Vagina (tissue), 2 donors: ENCODE data around the gene PYM1. TPM values are rescaled to one million over a fixed set of nuclear protein-coding genes. Genes with fewer than 3 reads are reported as not detected.

Experiments
- DNase-seq, 2 donors: peaks; one replicate each; pipeline ENCODE4 v3.0.0-alpha.2; 2017; ENCODE audit errors: extremely low spot score in 2 of 2
- H3K27ac ChIP-seq: fragments of 200-600 bp; sonication (generic); one replicate; pipeline ENCODE4 v1.5.1; 2019
- H3K27me3 ChIP-seq: fragments of 200-600 bp; sonication (generic); one replicate; pipeline ENCODE4 v1.5.1; 2019
- H3K36me3 ChIP-seq, 2 donors: fragments of 200-600 bp; sonication (generic); one replicate each; pipeline ENCODE4 v1.5.1; 2017 to 2019
- H3K4me1 ChIP-seq: fragments of 200-600 bp; sonication (generic); one replicate; pipeline ENCODE4 v1.5.1; 2019
- H3K4me3 ChIP-seq, 2 donors: fragments of 200-600 bp; sonication (generic); 1 replicate in 1 of 2; 2 replicates in 1 of 2; pipeline ENCODE4 v1.5.1; 2016 to 2019
- H3K9me3 ChIP-seq: fragments of 200-600 bp; sonication (generic); one replicate; pipeline ENCODE4 v1.5.1; 2019
- POLR2A ChIP-seq, 2 donors: fragments of 450-650 bp; IDR thresholded peaks; one replicate each; pipeline ENCODE4 v1.6.1; 2017; ENCODE audit warnings: antibody characterized with exemption in 2 of 2, mild to moderate bottlenecking in 2 of 2, moderate library complexity in 2 of 2
- POLR2AphosphoS5 ChIP-seq, 2 donors: sonication (generic); formaldehyde crosslinking; IDR thresholded peaks; one replicate each; pipeline ENCODE4 v1.9.0; 2017; ENCODE audit warnings: antibody characterized with exemption in 2 of 2, mild to moderate bottlenecking in 2 of 2, low read depth in 1 of 2; ENCODE audit not compliant: insufficient read depth in 1 of 2
- intact Hi-C: fragments of 100-400 bp; cut with DNase I; formaldehyde crosslinking; loops from one replicate; pipeline ENCODE4 v1.15.1; 2023
- total RNA-seq: library from RNA; depleted of rRNA; stranded (reverse); fragments of >200 nt; gene quantifications from one replicate; pipeline ENCODE4 v1.2.3, GENCODE V29; 2016
- TF ChIP-seq, protein P1 (sequence below), 3 experiments: fragments of 450-650 bp in 2 of 3; fragments of 200-600 bp in 1 of 3; sonication (generic) in 1 of 3; IDR thresholded peaks; one replicate each; pipeline ENCODE4 v1.5.1; 2017 to 2019; ENCODE audit warnings: antibody characterized with exemption in 3 of 3, mild to moderate bottlenecking in 2 of 3, moderate library complexity in 2 of 3

PYM1 gene
- total RNA-seq, 1 donor from 2014 or later: 25.8 TPM

DNA sequence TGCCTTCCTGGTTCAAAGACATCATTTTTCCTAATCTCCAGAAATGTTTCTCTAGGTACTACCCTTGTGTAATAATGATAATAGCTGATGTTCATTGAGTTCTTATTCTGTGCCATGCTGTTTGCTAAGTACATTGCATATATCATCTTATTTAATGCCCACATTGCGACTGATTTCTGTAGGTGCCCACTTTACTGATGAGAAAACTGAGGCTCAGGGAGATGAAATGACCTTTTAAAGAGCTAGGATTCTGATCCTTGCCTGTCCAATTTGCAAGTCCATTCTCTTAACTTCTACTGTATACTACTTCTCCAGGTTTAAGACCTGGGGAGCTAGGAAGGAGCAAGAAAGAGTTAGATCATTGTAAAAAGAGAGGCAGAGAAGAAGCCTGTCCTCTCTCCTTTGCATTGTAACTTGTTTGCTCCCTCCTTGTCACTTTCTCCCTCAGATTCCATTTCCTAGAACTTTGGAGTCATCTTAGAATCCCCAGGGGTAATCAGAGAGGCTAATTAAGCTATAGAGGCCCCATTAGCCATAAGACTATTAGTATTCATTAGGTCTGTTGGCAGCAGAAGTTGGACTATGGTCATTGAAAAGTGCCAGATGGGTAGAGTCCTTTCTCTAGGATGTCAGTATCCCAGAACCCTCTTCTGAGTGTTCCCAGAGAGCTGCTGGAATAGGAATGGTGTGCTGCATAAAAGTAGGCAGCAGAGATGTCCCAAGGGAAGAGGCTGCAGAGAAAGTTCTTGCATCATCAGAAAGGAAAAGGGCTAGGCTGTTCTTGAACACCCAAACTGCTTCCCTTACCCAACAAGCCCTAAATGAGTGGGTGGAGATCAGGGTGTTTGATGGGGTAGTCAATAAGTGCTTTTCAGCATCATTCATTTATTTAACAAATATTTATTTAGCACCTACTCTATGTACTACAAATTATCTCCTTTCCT lies 6.4 kb upstream of the PYM1 start:
- Histone ChIP-seq H3K27ac (peak overlapping the region; percentile 94), H3K4me1 (peaks cover 64% of the 10 kb centered on the region), H3K27me3 (no peaks in the 10 kb centered on the region), H3K4me3 (no peak overlapping the region), H3K9me3 (no peaks in the 10 kb centered on the region), H3K36me3 (no peaks in the 10 kb centered on the region)
- TF ChIP-seq POLR2AphosphoS5 (IDR thresholded peaks at IDR 0.05; ENCODE audit: insufficient read depth in 1 of 2, low read depth in 1 of 2) (no peak), POLR2A (IDR thresholded peaks at IDR 0.05) (no peak)
- TF ChIP-seq, protein P1, sequence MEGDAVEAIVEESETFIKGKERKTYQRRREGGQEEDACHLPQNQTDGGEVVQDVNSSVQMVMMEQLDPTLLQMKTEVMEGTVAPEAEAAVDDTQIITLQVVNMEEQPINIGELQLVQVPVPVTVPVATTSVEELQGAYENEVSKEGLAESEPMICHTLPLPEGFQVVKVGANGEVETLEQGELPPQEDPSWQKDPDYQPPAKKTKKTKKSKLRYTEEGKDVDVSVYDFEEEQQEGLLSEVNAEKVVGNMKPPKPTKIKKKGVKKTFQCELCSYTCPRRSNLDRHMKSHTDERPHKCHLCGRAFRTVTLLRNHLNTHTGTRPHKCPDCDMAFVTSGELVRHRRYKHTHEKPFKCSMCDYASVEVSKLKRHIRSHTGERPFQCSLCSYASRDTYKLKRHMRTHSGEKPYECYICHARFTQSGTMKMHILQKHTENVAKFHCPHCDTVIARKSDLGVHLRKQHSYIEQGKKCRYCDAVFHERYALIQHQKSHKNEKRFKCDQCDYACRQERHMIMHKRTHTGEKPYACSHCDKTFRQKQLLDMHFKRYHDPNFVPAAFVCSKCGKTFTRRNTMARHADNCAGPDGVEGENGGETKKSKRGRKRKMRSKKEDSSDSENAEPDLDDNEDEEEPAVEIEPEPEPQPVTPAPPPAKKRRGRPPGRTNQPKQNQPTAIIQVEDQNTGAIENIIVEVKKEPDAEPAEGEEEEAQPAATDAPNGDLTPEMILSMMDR (IDR thresholded peaks at IDR 0.05): no peak
- DNase-seq: no peak
- intact Hi-C loops: loop anchor here (5.0 kb wide), 2 partner anchors 107 to 207 kb away; partner anchors contain the start of genes CD63 and DNAJC14

DNA sequence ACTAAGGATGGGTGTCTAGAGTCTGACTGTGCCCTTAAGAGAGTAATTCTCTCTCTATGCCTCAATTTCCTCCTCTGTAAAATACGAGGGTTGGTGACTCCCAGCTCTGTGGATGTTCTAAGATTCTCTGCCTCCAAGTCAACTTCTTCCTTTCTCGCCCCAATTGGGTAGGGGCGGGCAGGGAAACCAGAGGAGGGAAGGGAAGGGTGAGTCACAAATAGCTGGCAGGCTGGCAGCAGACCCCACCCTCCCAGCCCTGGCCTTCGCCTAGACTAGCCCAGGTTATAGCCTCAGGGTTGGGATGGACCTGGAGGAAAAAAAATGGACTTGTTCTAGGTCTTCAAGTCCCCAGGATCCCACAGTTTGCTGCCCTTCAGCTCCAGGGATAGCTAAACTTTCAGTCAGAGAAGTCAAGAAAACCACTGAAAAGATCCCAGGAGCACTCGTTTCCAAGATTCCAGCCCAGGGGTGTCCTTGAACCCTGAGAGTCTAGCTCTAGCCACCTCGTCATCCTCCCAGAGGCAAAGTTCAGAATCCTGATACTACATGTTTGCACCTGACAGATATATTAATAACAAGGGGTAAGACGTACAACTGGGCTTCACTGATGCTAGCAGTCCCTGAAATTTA lies 5.6 kb upstream of the PYM1 start:
- DNase-seq: no peak
- Histone ChIP-seq H3K27me3 (no peaks in the 10 kb centered on the region), H3K4me3 (no peak overlapping the region), H3K9me3 (no peaks in the 10 kb centered on the region), H3K27ac (peak overlapping the region; percentile 94), H3K36me3 (no peaks in the 10 kb centered on the region), H3K4me1 (peaks cover 71% of the 10 kb centered on the region)
- intact Hi-C loops: loop anchor here (5.0 kb wide), 2 partner anchors 106 to 206 kb away; partner anchors contain the start of genes CD63 and DNAJC14
- TF ChIP-seq POLR2AphosphoS5 (IDR thresholded peaks at IDR 0.05; ENCODE audit: insufficient read depth in 1 of 2, low read depth in 1 of 2): peak; percentile 14 to 51
- TF ChIP-seq, protein P1 (IDR thresholded peaks at IDR 0.05): no peak

DNA sequence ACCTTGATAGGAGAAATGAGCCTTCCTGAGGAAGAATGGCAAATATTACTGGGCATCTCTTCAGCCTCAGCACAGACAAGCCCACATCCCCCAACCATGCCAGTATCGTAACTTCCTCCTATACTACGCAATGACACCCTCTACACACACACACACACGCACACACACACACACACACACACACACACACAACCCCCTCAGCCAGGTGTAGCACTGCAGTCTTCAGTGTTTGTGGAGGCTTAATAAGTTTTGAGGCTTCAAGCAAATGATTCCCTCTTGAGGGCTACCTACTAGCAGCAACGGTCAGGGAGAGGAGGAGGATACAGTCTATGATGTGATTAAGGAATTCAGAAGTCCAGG lies 4.8 kb upstream of the PYM1 start:
- intact Hi-C loops: loop anchor here (5.0 kb wide), 2 partner anchors 105 to 205 kb away; partner anchors contain the start of genes CD63 and DNAJC14
- Histone ChIP-seq H3K4me1 (peaks cover 75% of the 10 kb centered on the region), H3K36me3 (no peaks in the 10 kb centered on the region), H3K27me3 (no peaks in the 10 kb centered on the region), H3K4me3 (peak overlapping the region; percentile 59 to 92), H3K27ac (peak overlapping the region; percentile 94), H3K9me3 (no peaks in the 10 kb centered on the region)
- no peak for DNase-seq
- no peak for TF ChIP-seq POLR2AphosphoS5 (IDR thresholded peaks at IDR 0.05; ENCODE audit: insufficient read depth in 1 of 2, low read depth in 1 of 2)
- TF ChIP-seq, protein P1 (IDR thresholded peaks at IDR 0.05): no peak
- TF ChIP-seq POLR2A (IDR thresholded peaks at IDR 0.05): no peak

DNA sequence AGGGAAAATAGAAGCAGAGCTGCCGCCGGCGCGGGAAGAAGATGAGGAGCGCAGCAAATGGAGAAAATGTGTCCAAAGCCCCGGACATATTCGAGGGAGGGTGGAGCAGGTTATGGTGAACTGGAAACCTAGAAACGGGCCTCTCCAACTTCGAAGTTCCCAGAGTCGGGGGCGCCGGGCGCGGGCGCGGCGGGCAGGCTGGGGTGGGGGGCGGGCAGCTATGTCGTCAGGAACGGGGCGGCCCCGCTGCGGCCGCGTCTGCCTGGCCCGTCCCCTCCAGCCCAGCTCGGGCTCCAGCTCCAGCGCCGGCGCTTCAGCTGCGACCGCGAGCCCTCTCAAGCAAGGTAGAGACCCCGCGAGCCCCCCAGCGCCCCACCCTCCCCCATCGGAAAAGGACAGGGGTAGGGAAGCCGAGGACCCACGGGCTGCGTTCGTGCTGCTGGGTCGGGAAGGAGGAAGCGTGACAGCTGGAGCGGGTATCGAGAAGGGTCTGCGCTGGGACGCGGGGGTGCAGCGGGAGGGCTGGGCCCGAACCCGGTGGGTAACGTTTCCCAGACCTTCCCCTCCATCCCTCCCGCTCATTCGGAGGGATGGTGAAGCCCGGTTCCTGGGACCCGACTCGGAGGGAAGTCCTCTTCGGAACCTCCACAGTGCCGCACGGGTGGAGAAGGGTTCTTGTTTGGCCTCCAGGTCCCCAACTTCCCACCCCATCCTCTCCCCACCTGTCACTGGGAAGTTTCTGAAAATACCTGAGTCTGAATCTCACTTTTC lies 4.3 kb upstream of the PYM1 start:
- intact Hi-C loops: loop anchor here (5.0 kb wide), 2 partner anchors 105 to 205 kb away; partner anchors contain the start of genes CD63 and DNAJC14
- no peak for DNase-seq
- peaks cover 75% of the 10 kb centered on the region for H3K4me1 ChIP-seq

DNA sequence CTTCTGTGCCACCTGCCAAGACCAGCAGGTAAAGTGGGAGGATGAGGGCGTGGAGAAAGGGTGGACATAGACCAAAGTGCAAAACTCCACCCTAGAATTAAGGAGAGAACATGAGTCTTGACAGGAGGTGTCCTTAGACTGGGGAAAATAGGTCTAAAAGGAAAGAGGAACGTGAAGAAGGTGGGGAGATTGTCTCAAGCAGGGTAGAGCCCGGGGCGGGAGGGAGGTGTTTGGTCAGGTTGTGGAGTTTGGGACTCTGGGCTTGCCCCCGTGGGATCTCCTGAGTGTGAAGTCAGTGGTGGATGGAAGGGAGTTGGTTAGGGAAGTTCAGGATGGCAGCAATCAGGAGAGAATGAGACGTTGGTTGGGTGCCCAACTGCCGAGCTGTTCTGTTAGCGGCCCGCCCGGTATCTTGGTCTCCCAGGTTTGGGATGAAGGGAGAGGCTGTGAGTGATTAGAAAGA lies 3.7 kb upstream of the PYM1 start:
- TF ChIP-seq POLR2AphosphoS5 (IDR thresholded peaks at IDR 0.05; ENCODE audit: insufficient read depth in 1 of 2, low read depth in 1 of 2) (no peak), POLR2A (IDR thresholded peaks at IDR 0.05) (no peak)
- TF ChIP-seq, protein P1 (IDR thresholded peaks at IDR 0.05): no peak
- no peaks in the 10 kb centered on the region for H3K27me3 ChIP-seq
- H3K4me3 ChIP-seq: peak overlapping the region; percentile 59 to 92
- intact Hi-C loops: loop anchor here (5.0 kb wide), 2 partner anchors 104 to 204 kb away; partner anchors contain the start of genes CD63 and DNAJC14
- peak overlapping the region; percentile 94 for H3K27ac ChIP-seq
- H3K36me3 ChIP-seq: no peaks in the 10 kb centered on the region
- peaks cover 78% of the 10 kb centered on the region for H3K4me1 ChIP-seq
- no peak for DNase-seq
- no peaks in the 10 kb centered on the region for H3K9me3 ChIP-seq

More for the DNA sequence above, 4.3 kb upstream of the PYM1 start:
- H3K27ac ChIP-seq: peak overlapping the region; percentile 94
- H3K4me3 ChIP-seq: peak overlapping the region; percentile 59 to 92
- H3K27me3 ChIP-seq: no peaks in the 10 kb centered on the region
- H3K36me3 ChIP-seq: no peaks in the 10 kb centered on the region
- H3K9me3 ChIP-seq: no peaks in the 10 kb centered on the region
- TF ChIP-seq POLR2A (IDR thresholded peaks at IDR 0.05) (no peak), POLR2AphosphoS5 (IDR thresholded peaks at IDR 0.05; ENCODE audit: insufficient read depth in 1 of 2, low read depth in 1 of 2) (peak in 1 of 2 donors; percentile 64)
